ENCODE results near the gene LEPR.

DNA sequence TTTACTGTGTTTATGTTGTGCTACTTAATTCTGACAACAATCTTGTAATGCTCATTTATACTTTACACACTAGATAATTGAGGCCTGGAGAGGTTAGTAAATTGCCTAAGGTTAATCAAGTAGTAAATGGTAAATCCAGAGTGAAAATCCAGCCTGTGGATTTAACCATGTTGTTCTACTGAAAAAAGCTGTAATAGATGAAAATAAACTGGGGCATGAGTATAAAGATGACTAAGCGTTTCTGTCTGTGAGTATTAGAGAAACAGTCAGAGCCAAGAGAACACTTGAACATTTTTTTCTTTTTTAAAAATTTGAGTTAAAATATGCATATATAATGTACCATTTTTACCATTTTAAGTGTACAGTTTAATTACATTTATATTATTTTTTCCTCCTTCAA lies 47.9 kb upstream of the LEPR start:
- TF ChIP-seq POLR2AphosphoS5 (IDR thresholded peaks at IDR 0.05; ENCODE audit: borderline replicate concordance, low read depth, low read length) = no peak
- TF ChIP-seq EZH2 (IDR thresholded peaks at IDR 0.05) = no peak
- TF ChIP-seq FOXP2 (optimal IDR thresholded peaks at IDR 0.05; ENCODE audit: control extremely low read depth, extremely low read length, insufficient read depth) = no peak

All from SK-N-MC (cell line).